NB4 (cell line): ENCODE measurements around the gene HDHD2.
A peak's percentile ranks its signal among the peaks of the same experiment; 100 is the strongest.
"Not testable (repeated sequence)": the region's sequence is repeated elsewhere in the genome, so short reads cannot be mapped to it uniquely, and the experiment has no call there.

Experiments used
- DNase-seq: peaks from one replicate; pipeline ENCODE4 v3.0.0; 2010; ENCODE audit warnings: low read depth
- H3K4me3 ChIP-seq: one replicate; pipeline ENCODE4 v1.5.1; 2011; ENCODE audit warnings: mild to moderate bottlenecking, low read depth, low read length, moderate library complexity
- MAX ChIP-seq: IDR thresholded peaks from 2 replicates; pipeline ENCODE4 v1.6.1; 2011; ENCODE audit warnings: low read depth, low read length
- MYC ChIP-seq: IDR thresholded peaks from 2 replicates; pipeline ENCODE4 v1.6.1; 2011; ENCODE audit warnings: low read depth, low read length
- POLR2A ChIP-seq: IDR thresholded peaks from 2 replicates; pipeline ENCODE4 v1.6.1; 2011; ENCODE audit warnings: mild to moderate bottlenecking; ENCODE audit not compliant: insufficient read length; ENCODE audit errors: extremely low read depth
- TF ChIP-seq, protein P1 (sequence below): IDR thresholded peaks from one replicate; pipeline ENCODE4 v1.5.1; 2012; ENCODE audit warnings: low read depth, low read length

The HDHD2 gene

GRCh38 chr18:47168509-47168908 is 18.2 kb upstream of the HDHD2 start:
- DNase-seq, result no peak
- TF ChIP-seq POLR2A (no peak), MYC (no peak), MAX (no peak)
- TF ChIP-seq, protein P1, sequence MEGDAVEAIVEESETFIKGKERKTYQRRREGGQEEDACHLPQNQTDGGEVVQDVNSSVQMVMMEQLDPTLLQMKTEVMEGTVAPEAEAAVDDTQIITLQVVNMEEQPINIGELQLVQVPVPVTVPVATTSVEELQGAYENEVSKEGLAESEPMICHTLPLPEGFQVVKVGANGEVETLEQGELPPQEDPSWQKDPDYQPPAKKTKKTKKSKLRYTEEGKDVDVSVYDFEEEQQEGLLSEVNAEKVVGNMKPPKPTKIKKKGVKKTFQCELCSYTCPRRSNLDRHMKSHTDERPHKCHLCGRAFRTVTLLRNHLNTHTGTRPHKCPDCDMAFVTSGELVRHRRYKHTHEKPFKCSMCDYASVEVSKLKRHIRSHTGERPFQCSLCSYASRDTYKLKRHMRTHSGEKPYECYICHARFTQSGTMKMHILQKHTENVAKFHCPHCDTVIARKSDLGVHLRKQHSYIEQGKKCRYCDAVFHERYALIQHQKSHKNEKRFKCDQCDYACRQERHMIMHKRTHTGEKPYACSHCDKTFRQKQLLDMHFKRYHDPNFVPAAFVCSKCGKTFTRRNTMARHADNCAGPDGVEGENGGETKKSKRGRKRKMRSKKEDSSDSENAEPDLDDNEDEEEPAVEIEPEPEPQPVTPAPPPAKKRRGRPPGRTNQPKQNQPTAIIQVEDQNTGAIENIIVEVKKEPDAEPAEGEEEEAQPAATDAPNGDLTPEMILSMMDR, result no peak

GRCh38 chr18:47166294-47166693 is 16.0 kb upstream of the HDHD2 start:
- no peak overlapping the region for H3K4me3 ChIP-seq
- DNase-seq, result peak; percentile 29

More at GRCh38 chr18:47168509-47168908, 18.2 kb upstream of the HDHD2 start:
- H3K4me3 ChIP-seq, result no peak overlapping the region

GRCh38 chr18:47163241-47163640 is 12.9 kb upstream of the HDHD2 start:
- TF ChIP-seq, protein P1, result no peak
- TF ChIP-seq MAX, result no peak
- no peak for TF ChIP-seq MYC
- no peak for TF ChIP-seq POLR2A
- DNase-seq, result no peak
- H3K4me3 ChIP-seq, result no peak overlapping the region

More at GRCh38 chr18:47166294-47166693, 16.0 kb upstream of the HDHD2 start:
- TF ChIP-seq, protein P1, result no peak
- TF ChIP-seq MAX, result no peak
- no peak for TF ChIP-seq POLR2A
- no peak for TF ChIP-seq MYC

GRCh38 chr18:47160256-47160655 is 10.0 kb upstream of the HDHD2 start:
- DNase-seq, result no peak
- TF ChIP-seq, protein P1, result no peak
- no peak for TF ChIP-seq POLR2A
- no peak for TF ChIP-seq MYC
- no peak for TF ChIP-seq MAX

DNA sequence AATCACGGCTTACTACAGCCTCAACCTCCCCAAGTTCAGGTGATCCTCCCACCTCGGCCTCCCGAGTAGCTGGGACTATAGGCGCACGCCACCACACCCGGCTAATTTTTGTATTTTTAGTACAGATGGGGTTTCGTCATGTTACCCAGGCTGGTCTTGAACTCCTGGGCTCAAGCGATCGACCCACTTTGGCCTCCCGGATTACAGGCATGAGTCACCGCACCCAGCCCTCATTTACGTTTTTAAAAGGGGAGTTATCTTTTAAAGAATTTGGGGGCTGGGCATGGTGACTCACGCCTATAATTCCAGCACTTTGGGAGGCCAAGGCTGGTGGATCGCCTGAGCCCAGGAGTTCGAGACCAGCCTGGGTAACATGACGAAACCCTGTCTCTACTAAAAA is 8.1 kb upstream of the HDHD2 start:
- peak; percentile 43 for DNase-seq

More at GRCh38 chr18:47160256-47160655, 10.0 kb upstream of the HDHD2 start:
- no peak overlapping the region for H3K4me3 ChIP-seq

DNA sequence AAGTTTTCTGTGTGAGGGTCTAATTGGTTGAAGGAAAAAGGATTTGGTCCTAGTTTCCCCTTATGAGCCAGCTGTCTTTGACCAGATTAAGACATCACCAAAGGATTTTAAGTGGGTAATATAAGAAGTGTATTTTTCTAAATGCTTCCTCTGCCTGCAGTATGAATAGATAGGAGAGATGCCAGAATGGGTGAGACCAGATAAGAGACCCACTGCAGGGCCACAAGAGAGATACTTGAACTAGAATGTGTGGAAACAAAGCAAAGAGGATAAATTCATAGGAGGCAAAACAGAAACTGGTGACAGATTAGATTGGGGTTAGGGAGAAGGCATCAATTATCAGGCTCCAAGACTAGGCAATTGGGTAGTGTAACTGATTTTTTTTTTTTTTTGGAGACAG is 1.1 kb upstream of the HDHD2 start:
- H3K4me3 ChIP-seq, result peak overlapping the region; percentile 93
- TF ChIP-seq POLR2A (no peak), MYC (no peak), MAX (no peak)
- TF ChIP-seq, protein P1, result no peak
- no peak for DNase-seq

More for the DNA sequence above, 8.1 kb upstream of the HDHD2 start:
- not testable (repeated sequence) for H3K4me3 ChIP-seq
